Measurements from ENCODE around the gene PDZD7. TPM values are rescaled to one million over a fixed set of nuclear protein-coding genes. Genes with fewer than 3 reads are reported as not detected.

Gene PDZD7
- total RNA-seq, 1 donor from 2014 or later: 1.9 TPM

DNA sequence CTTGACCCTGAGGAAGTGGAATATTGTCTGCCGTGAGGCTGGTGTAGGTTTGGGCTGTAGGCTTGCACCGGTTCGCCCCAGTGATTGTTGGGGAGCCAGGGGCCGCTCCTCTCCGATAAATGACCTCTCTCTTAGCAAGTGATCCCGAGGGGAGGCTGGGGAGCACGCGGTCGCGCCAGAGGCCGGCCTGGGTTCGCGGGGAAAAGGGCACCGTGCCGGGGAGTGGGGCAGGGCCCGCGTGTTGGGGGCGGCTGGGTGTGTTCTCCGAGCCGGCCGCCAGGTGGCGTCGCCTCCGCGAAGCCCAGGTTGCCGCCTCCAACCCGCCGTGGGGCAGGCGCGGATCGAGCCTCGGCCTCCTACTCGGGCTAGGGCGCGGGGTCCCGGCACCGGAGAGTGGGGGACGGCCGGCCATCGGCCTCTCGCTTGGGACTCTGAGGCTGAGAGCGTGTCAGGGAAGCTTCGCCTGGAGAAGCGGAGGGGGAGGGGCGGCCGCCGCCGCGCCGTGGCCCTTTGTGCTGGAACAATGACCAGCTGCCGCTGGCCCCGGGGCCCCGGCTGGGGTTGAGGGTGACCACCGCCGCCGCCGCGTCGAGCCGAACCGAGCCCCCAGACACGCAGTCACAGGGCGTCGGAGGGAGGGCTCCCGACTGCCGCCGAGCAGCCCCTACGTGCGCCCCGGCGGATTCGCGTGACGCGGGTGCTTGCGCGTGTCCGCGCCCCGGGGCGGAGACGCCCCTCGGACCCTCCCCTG is 31.8 kb downstream of the PDZD7 start:
- Mint-ChIP-seq H3K36me3 (ENCODE audit: unreplicated experiment) (peaks cover 10% of the 10 kb centered on the region), H3K4me1 (ENCODE audit: unreplicated experiment) (peaks cover 32% of the 10 kb centered on the region), H3K27me3 (ENCODE audit: unreplicated experiment) (no peaks in the 10 kb centered on the region), H3K27ac (ENCODE audit: unreplicated experiment) (peak overlapping the region; percentile 99), H3K4me3 (ENCODE audit: unreplicated experiment) (peak overlapping the region; percentile 82), H3K9me3 (ENCODE audit: unreplicated experiment) (no peaks in the 10 kb centered on the region)
- TF ChIP-seq, protein P1, sequence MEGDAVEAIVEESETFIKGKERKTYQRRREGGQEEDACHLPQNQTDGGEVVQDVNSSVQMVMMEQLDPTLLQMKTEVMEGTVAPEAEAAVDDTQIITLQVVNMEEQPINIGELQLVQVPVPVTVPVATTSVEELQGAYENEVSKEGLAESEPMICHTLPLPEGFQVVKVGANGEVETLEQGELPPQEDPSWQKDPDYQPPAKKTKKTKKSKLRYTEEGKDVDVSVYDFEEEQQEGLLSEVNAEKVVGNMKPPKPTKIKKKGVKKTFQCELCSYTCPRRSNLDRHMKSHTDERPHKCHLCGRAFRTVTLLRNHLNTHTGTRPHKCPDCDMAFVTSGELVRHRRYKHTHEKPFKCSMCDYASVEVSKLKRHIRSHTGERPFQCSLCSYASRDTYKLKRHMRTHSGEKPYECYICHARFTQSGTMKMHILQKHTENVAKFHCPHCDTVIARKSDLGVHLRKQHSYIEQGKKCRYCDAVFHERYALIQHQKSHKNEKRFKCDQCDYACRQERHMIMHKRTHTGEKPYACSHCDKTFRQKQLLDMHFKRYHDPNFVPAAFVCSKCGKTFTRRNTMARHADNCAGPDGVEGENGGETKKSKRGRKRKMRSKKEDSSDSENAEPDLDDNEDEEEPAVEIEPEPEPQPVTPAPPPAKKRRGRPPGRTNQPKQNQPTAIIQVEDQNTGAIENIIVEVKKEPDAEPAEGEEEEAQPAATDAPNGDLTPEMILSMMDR (IDR thresholded peaks at IDR 0.05): peak; percentile 97
- peak; percentile 95 for DNase-seq (ENCODE audit: extremely low spot score, unreplicated experiment)

DNA sequence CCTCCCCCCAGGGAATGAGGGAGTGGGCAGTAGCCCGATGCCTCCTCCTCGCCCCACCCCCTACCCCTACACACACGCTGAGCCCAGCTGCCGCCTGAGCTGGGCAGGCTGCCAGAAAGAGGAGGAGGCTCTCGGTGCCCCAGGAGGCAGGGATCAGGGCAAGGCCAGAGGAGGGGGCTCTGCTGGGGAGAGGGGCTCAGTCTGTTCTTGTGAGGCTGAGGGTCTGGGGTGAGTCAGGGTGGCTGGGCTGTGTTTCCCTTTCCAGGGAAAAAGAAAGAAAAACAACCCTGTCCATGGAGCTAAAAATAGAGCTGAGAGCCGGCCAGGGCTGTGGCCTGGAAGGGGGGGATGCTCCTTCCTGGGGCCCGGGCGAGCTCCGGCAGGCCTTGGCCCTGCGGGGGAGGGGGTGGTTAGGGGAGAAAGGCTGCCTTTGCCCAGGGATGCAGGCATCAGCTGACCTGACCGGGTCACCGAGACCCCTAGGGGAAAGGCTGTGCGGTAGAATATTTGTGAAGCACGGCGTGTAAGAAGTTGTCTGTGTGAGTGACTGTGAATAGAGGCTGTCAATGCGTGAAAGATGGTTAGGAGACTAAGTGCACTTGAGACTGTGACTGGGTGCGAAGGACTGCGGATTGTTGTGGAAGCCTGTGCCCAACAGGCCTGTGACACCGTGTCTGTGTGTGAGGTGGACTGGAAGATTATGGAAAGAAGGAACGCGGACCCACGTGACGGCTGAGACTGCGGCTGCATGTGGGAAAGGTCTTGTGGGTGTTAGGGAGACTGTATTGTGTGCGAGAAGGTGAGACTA is 32.5 kb downstream of the PDZD7 start:
- TF ChIP-seq, protein P1 (IDR thresholded peaks at IDR 0.05): no peak
- Mint-ChIP-seq H3K9me3 (ENCODE audit: unreplicated experiment) (no peaks in the 10 kb centered on the region), H3K4me3 (ENCODE audit: unreplicated experiment) (peak overlapping the region; percentile 82), H3K36me3 (ENCODE audit: unreplicated experiment) (peaks cover 6% of the 10 kb centered on the region), H3K4me1 (ENCODE audit: unreplicated experiment) (peaks cover 32% of the 10 kb centered on the region), H3K27ac (ENCODE audit: unreplicated experiment) (peak overlapping the region; percentile 99), H3K27me3 (ENCODE audit: unreplicated experiment) (no peaks in the 10 kb centered on the region)
- peak; percentile 96 for DNase-seq (ENCODE audit: extremely low spot score, unreplicated experiment)

DNA sequence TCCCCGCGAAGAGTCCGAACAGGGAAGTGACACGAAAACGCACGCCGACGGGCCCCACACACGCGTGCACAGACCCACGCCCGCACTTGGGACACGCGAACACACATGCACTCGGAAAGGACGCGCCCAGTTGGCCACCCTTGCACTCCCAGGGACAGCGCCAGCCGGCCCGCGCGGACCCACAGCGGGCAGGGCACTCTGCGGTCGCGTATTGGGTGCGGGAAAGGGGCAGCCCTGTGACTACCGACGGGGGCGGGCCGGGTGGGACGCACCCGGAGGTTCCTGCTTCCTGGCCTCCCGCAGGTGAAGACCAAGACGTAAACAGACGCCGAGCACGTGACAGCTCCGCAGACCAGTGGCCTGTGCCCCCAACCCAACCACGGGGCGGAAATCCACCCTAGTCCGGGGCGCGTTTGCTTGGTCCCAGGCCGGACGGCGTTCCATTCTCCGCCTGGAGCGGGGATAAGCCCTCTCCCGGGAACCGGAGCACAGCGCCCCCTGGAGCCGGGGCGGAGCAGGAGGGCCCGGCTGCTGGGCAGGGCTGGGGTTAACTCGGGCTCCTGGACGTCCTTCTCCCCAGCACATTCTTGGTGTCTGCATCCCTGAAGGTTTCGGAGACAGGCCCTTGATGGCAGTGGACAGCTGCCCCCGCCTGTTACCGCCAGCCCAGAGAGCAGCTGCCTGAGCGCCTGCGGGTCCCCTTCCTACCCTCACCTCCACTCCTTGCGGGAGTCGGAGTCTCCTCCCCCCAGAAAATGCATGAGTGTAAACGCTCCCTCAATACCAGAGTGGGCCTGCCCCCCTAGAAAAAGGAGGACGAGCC is 33.4 kb downstream of the PDZD7 start:
- Mint-ChIP-seq H3K9me3 (ENCODE audit: unreplicated experiment) (no peaks in the 10 kb centered on the region), H3K27ac (ENCODE audit: unreplicated experiment) (peak overlapping the region; percentile 99), H3K27me3 (ENCODE audit: unreplicated experiment) (no peaks in the 10 kb centered on the region), H3K4me1 (ENCODE audit: unreplicated experiment) (peaks cover 32% of the 10 kb centered on the region), H3K4me3 (ENCODE audit: unreplicated experiment) (peak overlapping the region; percentile 82), H3K36me3 (ENCODE audit: unreplicated experiment) (peaks cover 5% of the 10 kb centered on the region)
- TF ChIP-seq, protein P1 (IDR thresholded peaks at IDR 0.05): peak; percentile 95
- peak; percentile 94 for DNase-seq (ENCODE audit: extremely low spot score, unreplicated experiment)

GRCh38 chr10:100996678-100997359 is 34.1 kb downstream of the PDZD7 start:
- peak overlapping the region; percentile 99 for H3K27ac Mint-ChIP-seq (ENCODE audit: unreplicated experiment)
- H3K27me3 Mint-ChIP-seq (ENCODE audit: unreplicated experiment): no peaks in the 10 kb centered on the region
- peak overlapping the region; percentile 82 for H3K4me3 Mint-ChIP-seq (ENCODE audit: unreplicated experiment)
- peaks cover 31% of the 10 kb centered on the region for H3K4me1 Mint-ChIP-seq (ENCODE audit: unreplicated experiment)
- TF ChIP-seq, protein P1 (IDR thresholded peaks at IDR 0.05): no peak
- DNase-seq (ENCODE audit: extremely low spot score, unreplicated experiment): no peak
- peaks cover 5% of the 10 kb centered on the region for H3K36me3 Mint-ChIP-seq (ENCODE audit: unreplicated experiment)
- H3K9me3 Mint-ChIP-seq (ENCODE audit: unreplicated experiment): no peaks in the 10 kb centered on the region

All from osteocyte (in vitro differentiated cells).